GM04503 (cell line): ENCODE measurements around the gene ETFA.
"Not testable (repeated sequence)": the region's sequence is repeated elsewhere in the genome, so short reads cannot be mapped to it uniquely, and the experiment has no call there.

Experiments used
- DNase-seq: peaks from one replicate; pipeline ENCODE4 v3.0.0-alpha.2; 2012; ENCODE audit warnings: low read depth

The ETFA gene

GRCh38 chr15:76270876-76271275, 40.4 kb downstream of the ETFA start:
- no peak for DNase-seq

GRCh38 chr15:76267077-76267476, 44.2 kb downstream of the ETFA start:
- DNase-seq = no peak

DNA sequence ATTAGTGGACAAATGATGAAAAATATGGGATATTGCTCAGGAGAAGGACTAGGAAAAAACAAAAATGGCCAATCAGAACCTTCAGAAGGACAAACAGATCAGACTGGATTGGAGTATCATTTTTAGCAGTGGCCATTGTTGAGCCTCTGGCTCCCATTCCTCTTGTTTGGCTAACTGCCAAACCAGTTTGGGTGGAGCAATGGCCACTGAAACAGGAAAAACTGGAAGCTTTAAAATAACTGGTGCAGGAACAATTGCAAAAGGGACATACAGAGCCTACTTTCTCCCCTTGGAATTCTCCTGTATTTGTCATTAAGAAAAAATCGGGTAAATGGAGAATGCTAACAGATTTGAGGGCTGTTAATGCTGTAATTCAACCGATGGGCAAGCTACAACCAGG, 45.5 kb downstream of the ETFA start:
- DNase-seq = not testable (repeated sequence)

DNA sequence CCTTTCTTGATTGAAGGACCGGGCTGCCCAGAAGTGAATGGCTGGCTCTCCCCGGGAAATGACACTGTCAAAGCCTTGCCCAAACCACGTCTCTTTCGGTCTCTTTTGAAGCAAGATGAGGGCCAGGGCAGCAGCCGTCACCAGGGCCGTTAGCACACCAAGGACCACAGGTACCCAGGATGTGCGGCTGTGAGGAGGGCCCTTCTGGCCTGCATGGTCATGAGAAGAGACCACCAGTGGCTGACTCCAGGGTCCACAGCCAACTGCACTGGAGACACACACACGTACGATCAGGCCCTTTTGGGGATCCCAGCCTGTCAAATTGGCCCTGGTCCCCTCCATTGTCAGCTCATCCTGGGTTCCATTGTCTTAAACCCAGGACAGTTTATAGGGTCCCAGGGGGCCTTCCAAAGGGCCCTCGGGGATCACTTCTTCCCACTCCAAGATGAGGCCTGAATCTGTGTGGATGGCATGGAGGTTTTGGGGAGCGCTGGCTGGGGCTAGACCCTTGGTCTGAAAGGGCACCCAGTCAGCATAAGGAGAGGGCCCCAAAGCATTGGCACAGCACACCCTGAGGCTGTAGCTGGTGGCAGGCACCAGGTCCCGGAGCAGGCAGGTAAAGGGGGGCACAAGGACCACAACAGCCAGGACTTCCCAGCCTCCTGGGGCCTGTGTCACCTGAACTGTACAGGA, 50.9 kb downstream of the ETFA start:
- DNase-seq = no peak

GRCh38 chr15:76259392-76259791, 51.9 kb downstream of the ETFA start:
- no peak for DNase-seq

- no peak for DNase-seq
Observed at GRCh38 chr15:76258460-76258859, 52.8 kb downstream of the ETFA start.

DNA sequence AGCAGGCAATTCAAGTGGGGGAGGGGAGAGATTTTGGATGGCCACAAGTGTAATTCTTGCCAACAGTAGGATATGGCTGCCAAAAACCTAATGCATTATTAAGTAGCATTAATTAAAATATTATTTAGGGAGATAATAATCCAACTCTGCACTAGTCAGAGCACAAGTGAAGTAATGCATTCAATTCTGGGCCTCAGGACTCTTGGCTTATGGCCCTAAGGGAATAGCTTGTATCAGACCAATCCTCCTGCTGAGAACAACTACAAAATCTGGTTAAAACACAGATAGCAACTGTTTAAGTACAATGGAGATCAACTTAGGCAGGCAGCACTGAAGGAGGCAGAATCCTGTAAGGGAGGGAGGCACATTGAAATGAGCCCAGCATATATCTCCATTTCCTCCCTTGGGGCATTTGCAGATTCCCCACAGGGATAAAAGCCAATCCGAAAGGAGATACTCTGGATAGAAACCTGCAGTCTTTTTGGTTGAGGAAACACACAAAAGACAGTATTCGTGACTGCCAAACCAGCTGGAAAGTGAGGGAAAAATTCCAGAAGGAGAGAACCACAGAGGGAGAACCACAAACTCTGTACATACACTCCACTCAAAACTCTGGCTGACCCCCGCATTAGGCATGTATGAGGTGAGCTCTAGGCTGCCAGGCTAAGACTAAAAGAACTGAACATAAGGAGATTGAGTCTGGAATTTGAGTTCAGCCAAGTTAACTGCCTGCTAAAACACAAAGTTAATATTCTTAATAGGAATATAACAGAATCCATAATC, 57.4 kb downstream of the ETFA start:
- DNase-seq = no peak

- DNase-seq = no peak
Observed at GRCh38 chr15:76252249-76252648, 59.0 kb downstream of the ETFA start.

- DNase-seq = no peak
Observed at GRCh38 chr15:76251717-76252116, 59.6 kb downstream of the ETFA start.

DNA sequence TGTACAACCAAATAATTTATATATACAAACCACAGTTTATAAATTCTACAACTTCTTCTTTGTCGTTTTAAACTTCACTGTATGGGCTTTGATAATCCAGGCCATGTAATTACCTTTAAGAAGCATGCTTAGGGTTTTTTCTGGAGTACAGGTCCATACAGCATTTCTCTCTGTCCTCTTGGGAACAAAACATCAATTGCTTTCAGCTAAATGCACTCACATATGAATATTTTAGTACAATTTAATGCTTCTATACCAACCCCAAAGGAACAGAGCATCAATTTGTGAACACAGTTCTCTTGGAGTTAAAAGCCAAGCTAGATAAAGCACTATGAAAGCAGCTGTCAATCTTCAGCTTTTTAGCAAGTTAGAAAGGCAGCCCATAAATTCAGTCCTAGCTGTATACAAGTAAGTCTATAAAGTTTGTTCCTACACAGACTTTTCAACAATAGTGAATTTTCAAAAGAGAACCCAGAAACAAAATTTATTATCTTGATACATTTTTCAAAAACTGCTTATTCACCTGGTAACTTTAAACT, 66.1 kb downstream of the ETFA start:
- DNase-seq = no peak

DNA sequence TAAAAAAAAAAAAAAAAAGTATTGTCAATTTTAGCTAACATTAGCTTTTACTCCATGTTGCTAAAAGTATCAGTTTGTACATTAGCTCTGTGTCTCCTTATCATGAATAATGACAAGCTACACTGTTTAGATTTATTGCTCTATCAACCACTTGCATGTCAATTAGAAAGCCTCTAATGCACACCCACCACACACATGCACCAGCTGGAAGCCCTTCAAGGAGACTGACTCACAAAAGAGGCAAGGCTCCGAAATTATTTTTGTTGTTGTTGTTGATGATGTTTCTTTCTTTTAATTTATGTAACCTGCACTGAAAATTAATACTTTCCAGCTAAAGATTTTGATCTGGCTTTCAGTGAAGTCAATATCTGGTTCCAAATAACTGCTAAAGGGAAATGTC, 71.5 kb downstream of the ETFA start:
- no peak for DNase-seq

DNA sequence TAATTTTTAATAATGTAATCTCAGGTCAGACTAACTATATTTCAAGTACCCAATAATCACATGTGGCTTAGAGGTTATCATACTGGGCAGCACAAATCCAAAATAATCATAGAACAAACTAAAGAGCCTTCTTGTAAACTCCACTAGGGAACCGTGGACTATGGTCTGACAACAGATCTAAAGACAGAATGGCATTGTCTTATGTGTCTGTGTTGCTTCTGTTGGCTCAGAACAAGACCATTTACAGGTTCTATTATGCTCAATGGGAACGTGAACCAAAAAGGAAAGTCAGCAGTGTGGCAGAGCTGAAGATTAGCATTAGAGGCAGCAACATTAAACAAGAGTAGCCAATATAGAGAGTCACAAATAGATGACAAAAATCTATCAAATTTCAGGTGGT, 74.9 kb downstream of the ETFA start:
- no peak for DNase-seq

DNA sequence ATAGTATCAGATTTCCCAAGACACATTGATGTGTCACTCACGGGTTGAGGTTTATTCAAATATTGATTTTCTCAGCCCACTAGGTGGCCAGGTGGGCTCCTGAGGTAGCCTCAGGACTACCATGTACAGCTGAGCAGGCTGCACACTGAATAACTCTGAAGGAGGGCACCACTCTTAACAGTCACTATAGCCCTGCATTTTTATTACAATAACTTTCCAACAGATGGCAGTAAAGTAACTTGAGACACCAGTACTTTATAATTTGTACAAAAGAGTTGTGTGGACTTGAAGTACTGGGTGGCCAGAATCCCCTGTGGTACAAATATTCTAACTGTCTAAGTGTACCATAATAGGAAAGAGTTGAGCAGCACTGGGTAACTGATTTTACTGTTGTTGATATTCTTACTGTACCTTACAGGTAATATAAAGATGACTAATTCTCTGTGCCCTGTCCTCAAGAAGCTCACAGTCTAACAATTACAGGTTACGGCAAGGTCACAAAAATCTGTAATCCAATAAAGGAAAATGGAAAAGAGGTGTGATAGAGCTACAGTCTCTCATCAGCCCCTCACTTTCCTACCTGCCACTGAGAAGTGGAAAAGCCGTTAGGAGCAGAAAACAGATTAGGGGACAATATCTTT, 76.0 kb downstream of the ETFA start:
- no peak for DNase-seq

GRCh38 chr15:76234337-76234889, 76.9 kb downstream of the ETFA start:
- DNase-seq = no peak

DNA sequence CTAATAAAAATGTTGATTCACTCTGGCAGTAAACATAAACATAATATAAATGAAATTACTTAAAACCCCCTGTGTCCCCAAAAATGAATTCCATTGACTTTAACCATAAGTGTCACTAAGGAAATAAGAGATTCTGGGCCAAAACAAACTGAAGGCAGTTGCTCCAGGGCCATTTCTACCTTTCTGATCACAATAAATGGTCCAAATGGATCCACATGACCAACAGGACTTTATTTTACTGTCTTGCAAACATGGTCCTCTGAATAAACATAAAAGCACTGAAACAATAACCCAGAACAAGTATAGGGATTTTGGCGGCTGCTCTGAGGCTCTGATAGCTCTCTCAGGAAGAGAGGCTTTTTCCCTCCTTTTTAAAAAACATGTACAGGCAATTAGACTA, 77.3 kb downstream of the ETFA start:
- DNase-seq = no peak

GRCh38 chr15:76229266-76229665, 82.0 kb downstream of the ETFA start:
- DNase-seq = no peak

DNA sequence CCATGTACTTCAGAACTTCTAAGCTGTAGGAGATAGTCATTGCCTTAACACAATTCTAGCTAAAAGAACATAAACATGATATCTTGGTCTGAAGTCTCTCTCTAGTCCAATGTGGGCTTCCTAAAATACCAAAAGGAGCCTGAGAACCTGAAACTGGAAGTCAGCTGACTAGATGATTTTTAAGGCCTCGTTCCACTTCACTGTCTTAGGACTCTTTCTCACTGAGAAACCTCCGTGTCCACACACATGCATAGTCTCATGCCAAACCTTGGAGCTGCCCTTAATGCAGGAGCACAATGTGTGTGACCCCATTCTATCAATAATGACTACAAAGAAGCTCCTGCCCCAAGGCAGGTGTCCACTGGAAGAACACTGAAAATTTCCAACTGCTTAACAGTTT, 87.7 kb downstream of the ETFA start:
- DNase-seq = no peak

GRCh38 chr15:76222159-76222558, 89.1 kb downstream of the ETFA start:
- no peak for DNase-seq

DNA sequence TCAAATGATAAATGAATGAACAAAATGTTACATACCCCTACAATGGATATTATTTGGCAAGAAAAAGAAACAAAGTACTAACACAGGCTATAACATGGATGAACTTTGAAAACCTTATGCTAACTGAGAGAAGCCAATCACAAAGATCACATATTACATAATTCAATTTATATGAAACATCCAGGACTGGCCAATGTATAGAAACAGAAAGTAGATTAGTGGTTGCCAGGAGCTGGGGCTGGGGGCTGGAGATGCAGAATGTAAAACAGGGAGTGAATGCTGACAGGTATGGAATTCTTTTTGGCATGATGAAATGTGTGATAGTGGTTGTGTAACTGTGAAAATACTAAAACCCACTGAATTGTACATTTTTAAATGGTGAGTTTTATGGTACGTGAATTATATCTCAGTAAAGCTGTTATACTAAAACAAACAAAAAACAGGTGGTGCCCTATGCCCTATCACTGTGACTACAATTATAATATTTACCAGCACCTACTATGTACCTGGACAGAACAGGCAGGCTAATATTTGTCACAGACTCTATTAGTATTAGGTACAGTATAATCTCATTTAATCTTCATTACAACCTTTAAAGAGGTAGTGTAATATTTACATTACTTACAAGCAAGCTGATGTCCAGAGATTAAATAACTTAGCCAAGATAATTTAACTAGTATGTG, 90.0 kb downstream of the ETFA start:
- no peak for DNase-seq

DNA sequence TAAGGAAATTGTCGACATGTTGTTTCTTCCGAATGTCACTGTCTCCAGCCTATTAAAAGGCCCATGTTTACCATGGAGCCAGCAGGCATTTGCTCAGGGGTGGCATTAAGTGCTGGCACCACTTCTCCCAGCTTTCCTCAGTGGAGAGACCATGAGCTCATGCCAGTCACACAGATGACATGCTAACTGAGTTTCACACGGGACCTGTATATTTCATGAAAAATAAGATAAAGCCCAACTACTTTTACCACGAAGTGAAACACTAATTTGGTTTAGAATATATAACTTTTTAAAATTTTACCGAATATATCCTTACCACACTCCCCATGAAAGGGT, 93.4 kb downstream of the ETFA start:
- DNase-seq = no peak

DNA sequence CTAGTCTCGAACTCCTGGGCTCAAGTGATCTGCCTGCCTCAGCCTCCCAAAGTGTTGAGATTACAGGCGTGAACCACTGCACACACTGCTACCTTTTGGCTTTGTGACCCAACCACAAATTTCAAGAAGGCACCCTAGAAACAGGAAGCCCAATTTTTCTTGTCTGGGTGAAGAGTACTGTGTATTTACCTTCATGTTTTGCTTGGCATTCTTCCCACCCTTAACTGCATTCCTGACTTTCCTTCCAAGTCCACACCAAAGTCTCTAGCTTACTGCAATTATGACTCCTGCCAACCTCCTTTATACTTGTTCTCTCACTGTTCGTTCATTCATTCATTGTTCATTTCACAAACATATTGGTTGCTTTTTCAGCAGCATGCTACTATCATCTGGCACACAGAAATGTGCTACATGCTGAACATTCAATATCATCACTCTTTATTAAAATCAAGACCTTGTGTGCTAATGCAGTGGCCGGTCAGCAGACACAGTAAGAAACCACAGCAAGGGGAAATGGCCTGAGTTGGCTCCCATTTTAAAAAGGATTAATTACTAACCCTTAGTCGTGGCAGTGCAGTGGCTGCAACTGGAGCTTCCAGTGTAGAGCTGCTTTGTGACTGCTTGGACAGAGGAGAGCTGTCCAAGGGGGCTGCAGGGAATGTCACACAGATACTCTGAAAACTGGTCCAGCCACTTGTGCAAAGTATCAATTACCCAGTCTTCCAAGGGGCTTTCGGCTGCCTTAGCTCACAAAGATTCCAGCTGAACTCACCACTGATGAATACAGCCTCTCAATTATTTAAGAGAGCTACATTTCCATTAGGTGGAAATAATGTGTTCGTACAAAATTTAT, 94.0 kb downstream of the ETFA start:
- DNase-seq = no peak
